HepG2 (cell line): Measurements from ENCODE around the gene TSHZ1. TPM values are rescaled to one million over a fixed set of nuclear protein-coding genes. Genes with fewer than 3 reads are reported as not detected.

Source experiments
- ATAC-seq: fragments of 200-7000 bp; cut with Tn5 transposase; 3 replicates; pipeline ENCODE4 v1.9.1; 2020; ENCODE audit warnings: mild to moderate bottlenecking, moderate library complexity
- BruUV-seq: library from RNA; stranded (reverse); fragments of 400-500 nt; replicated peaks from 2 replicates; lab custom pipeline; 2021; lab: Mats Ljungman, UMichigan
- CTCF ChIA-PET: fragments of 300-600 bp; formaldehyde crosslinking; extraction: SDS; loops from one replicate; lab custom pipeline; 2021; ENCODE audit warnings: low total read pairs, inconsistent platforms, low intra/inter-chr PET ratio; lab: Yijun Ruan, JAX
- POLR2A ChIA-PET: fragments of 350-600 bp; sonication (Branson Sonifier 250); formaldehyde crosslinking; loops from one replicate; lab custom pipeline; 2020; ENCODE audit warnings: antibody characterized with exemption, inconsistent platforms; lab: Yijun Ruan, JAX
- DNase-seq: peaks from one replicate; pipeline ENCODE4 v3.0.0-alpha.2; 2015; ENCODE audit warnings: low spot score
- FAIRE-seq: peaks from 3 replicates; lab custom pipeline; 2011; peaks lifted over from hg19 to GRCh38; lab: Jason Lieb, UNC
- H2AFZ ChIP-seq: one replicate; pipeline ENCODE4 v1.6.1; 2011; ENCODE audit warnings: low read length, inconsistent platforms
- H3K27ac ChIP-seq: fragments of 300-600 bp; 3 replicates; pipeline ENCODE4 v1.8.0; 2011; ENCODE audit warnings: mixed run types, mild to moderate bottlenecking, mixed read lengths, low read length, inconsistent platforms; ENCODE audit not compliant: insufficient read depth; ENCODE audit errors: extremely low read length
- H3K27me3 ChIP-seq, 2 experiments: fragments of 200-600 bp in 1 of 2; 2 replicates in 1 of 2; 3 replicates in 1 of 2; pipeline versions ENCODE4 v1.6.0 to v1.8.0; 2011; ENCODE audit warnings: low read length in 2 of 2, mild to moderate bottlenecking in 2 of 2, moderate library complexity in 2 of 2, inconsistent platforms in 1 of 2; ENCODE audit not compliant: insufficient read depth in 2 of 2, control insufficient read depth in 1 of 2
- H3K36me3 ChIP-seq, 2 experiments: fragments of 200-600 bp in 1 of 2; replicated peaks in 1 of 2; 2 replicates in 1 of 2; 3 replicates in 1 of 2; pipeline versions ENCODE4 v1.5.1 to v1.8.0; 2011; ENCODE audit warnings: low read length in 2 of 2, inconsistent platforms in 1 of 2; ENCODE audit not compliant: insufficient read depth in 2 of 2, control insufficient read depth in 1 of 2
- H3K4me1 ChIP-seq: 2 replicates; pipeline ENCODE4 v1.5.1; 2012; ENCODE audit warnings: low read length, inconsistent platforms; ENCODE audit not compliant: insufficient read depth
- H3K4me2 ChIP-seq: 2 replicates; pipeline ENCODE4 v1.6.0; 2011; ENCODE audit warnings: low read depth, low read length, inconsistent platforms
- H3K4me3 ChIP-seq, 3 experiments: fragments of 200-600 bp in 1 of 3; sonication (generic), shearing (Covaris generic) in 1 of 3; replicated peaks in 1 of 3; 2 replicates each; pipeline ENCODE4 v1.5.1; 2011 to 2016; ENCODE audit warnings: low read length in 3 of 3, inconsistent platforms in 2 of 3, low read depth in 2 of 3, mild to moderate bottlenecking in 2 of 3, control low read depth in 1 of 3, mixed read lengths in 1 of 3; ENCODE audit not compliant: insufficient read depth in 1 of 3
- H3K79me2 ChIP-seq: one replicate; pipeline ENCODE4 v1.6.1; 2011; ENCODE audit warnings: low read length, inconsistent platforms; ENCODE audit not compliant: insufficient read depth
- H3K9ac ChIP-seq: 2 replicates; pipeline ENCODE4 v1.6.0; 2011; ENCODE audit warnings: mild to moderate bottlenecking, low read depth, low read length, inconsistent platforms; ENCODE audit not compliant: insufficient read depth
- H3K9me3 ChIP-seq: 2 replicates; pipeline ENCODE4 v1.5.1; 2012; ENCODE audit warnings: mild to moderate bottlenecking, low read length
- H4K20me1 ChIP-seq: 2 replicates; pipeline ENCODE4 v1.6.0; 2011; ENCODE audit warnings: inconsistent platforms, mild to moderate bottlenecking, low read length, moderate library complexity; ENCODE audit not compliant: insufficient read depth
- ATM ChIP-seq: fragments of 450-650 bp; IDR thresholded peaks from 2 replicates; pipeline ENCODE4 v1.7.1; 2017; ENCODE audit warnings: mild to moderate bottlenecking, borderline replicate concordance
- ETV5 ChIP-seq: IDR thresholded peaks from 2 replicates; pipeline ENCODE4 v1.6.1; 2018; ENCODE audit warnings: missing biosample characterization, missing genetic modification reagents, inconsistent platforms, borderline replicate concordance
- GABPA ChIP-seq, 2 experiments: IDR thresholded peaks; 2 replicates each; pipeline ENCODE4 v1.6.1; 2011 to 2016; ENCODE audit warnings: low read depth in 2 of 2, low read length in 1 of 2, missing biosample characterization in 1 of 2, missing genetic modification characterization in 1 of 2
- MXD4 ChIP-seq: IDR thresholded peaks from 2 replicates; pipeline ENCODE4 v1.6.1; 2016; ENCODE audit warnings: mild to moderate bottlenecking, missing biosample characterization, missing genetic modification reagents
- SNRNP70 ChIP-seq: fragments of 200-400 bp; formaldehyde crosslinking; IDR thresholded peaks from 2 replicates; pipeline ENCODE4 v1.6.1; 2017; ENCODE audit warnings: mild to moderate bottlenecking, low read depth, low read length, moderate library complexity
- SRSF1 ChIP-seq: fragments of 200-400 bp; formaldehyde crosslinking; optimal IDR thresholded peaks from 2 replicates; pipeline ENCODE3; 2017; ENCODE audit warnings: mild to moderate bottlenecking, low read depth, low read length, moderate library complexity
- TBX2 ChIP-seq: sonication (generic); formaldehyde crosslinking; IDR thresholded peaks from 2 replicates; pipeline ENCODE4 v1.5.0; 2020; ENCODE audit warnings: missing genetic modification reagents, mild to moderate bottlenecking, borderline replicate concordance
- ZFY ChIP-seq: sonication (generic); formaldehyde crosslinking; IDR thresholded peaks from 2 replicates; pipeline ENCODE4 v1.4.0; 2020; ENCODE audit warnings: missing genetic modification reagents
- ZNF333 ChIP-seq: sonication (generic); formaldehyde crosslinking; IDR thresholded peaks from 2 replicates; pipeline ENCODE4 v1.4.0; 2020; ENCODE audit warnings: mild to moderate bottlenecking, missing genetic modification reagents, borderline replicate concordance
- WGBS: methylation state at CpG from one replicate; pipeline ENCODE4 v1.1.6; 2017; ENCODE audit warnings: low lambda C conversion rate; 5-methylcytosine and 5-hydroxymethylcytosine counted together
- in situ Hi-C: cut with HindIII; loops from 2 replicates; pipeline ENCODE4 v1.10.0; 2017; ENCODE audit warnings: low pct_unique_long_range_greater_than_20kb; ENCODE audit not compliant: extremely low pct_ligation_motif_present
- intact Hi-C: fragments of 100-400 bp; cut with micrococcal nuclease; formaldehyde crosslinking; loops from one replicate; pipeline ENCODE4 v1.10.0; 2022; ENCODE audit not compliant: unreplicated experiment
- polyA plus RNA-seq, 8 experiments: library from polyadenylated mRNA; depleted of rRNA in 3 of 8; stranded (reverse) in 7 of 8; unstranded in 1 of 8; fragments of >200 nt; fragmentation: Illumina TruSeq in 4 of 8; extraction: Trizol in 4 of 8; gene quantifications; 2 replicates each; pipeline versions ENCODE4 v1.2.1 to v1.2.3, GENCODE V29; 2011 to 2016; ENCODE audit warnings: low read depth in 4 of 8, missing spikeins in 1 of 8, mixed read lengths in 1 of 8; ENCODE audit not compliant: insufficient read depth in 1 of 8
- total RNA-seq, 5 experiments: library from RNA; depleted of rRNA; stranded (reverse); fragments of >200 nt; fragmentation: Illumina TruSeq; extraction: Trizol; gene quantifications; 2 replicates each; pipeline ENCODE4 v1.2.3, GENCODE V29; 2016; ENCODE audit warnings: low read depth in 1 of 5
- TF ChIP-seq, protein P1 (sequence below): sonication (generic); formaldehyde crosslinking; IDR thresholded peaks from 2 replicates; pipeline ENCODE4 v1.4.0; 2020; ENCODE audit warnings: mild to moderate bottlenecking, low read depth, missing genetic modification reagents
- TF ChIP-seq, protein P2 (sequence below): sonication (generic); formaldehyde crosslinking; IDR thresholded peaks from 2 replicates; pipeline ENCODE4 v1.4.0; 2020; ENCODE audit warnings: missing genetic modification reagents
- TF ChIP-seq, protein P3 (sequence below): IDR thresholded peaks from 2 replicates; pipeline ENCODE4 v1.6.1; 2016; ENCODE audit warnings: missing biosample characterization, missing genetic modification reagents, low read depth

Gene TSHZ1
- total and polyA plus RNA-seq, 2 of the 13 experiments (the other 11 are each of a cell fraction or from before 2014, with no cell fraction given), result 2.5 to 2.7 TPM

DNA sequence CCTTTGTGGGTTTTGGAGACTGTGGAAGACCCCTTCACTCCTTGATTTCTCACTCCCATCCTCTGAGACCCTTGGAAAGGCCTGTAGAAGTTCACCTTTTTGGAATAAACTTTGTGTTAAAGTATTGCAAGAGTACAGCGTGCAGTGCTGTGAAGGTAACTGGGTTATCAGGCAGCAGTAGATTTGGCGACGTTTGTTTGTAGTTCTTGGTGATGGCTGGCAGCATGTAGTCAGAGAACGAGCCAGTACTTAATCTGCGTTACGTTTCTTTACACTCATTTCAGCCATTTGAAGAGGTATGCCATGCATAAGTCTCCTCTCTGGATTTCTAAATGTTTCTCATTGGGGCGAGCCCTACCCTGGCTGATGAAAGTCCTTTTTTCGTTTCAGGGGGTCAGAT, 64.6 kb downstream of the TSHZ1 start (continued):
- TF ChIP-seq, protein P1, sequence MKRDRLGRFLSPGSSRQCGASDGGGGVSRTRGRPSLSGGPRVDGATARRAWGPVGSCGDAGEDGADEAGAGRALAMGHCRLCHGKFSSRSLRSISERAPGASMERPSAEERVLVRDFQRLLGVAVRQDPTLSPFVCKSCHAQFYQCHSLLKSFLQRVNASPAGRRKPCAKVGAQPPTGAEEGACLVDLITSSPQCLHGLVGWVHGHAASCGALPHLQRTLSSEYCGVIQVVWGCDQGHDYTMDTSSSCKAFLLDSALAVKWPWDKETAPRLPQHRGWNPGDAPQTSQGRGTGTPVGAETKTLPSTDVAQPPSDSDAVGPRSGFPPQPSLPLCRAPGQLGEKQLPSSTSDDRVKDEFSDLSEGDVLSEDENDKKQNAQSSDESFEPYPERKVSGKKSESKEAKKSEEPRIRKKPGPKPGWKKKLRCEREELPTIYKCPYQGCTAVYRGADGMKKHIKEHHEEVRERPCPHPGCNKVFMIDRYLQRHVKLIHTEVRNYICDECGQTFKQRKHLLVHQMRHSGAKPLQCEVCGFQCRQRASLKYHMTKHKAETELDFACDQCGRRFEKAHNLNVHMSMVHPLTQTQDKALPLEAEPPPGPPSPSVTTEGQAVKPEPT (CRISPR knock-in tag), result no peak
- no peak for TF ChIP-seq ZNF333

DNA sequence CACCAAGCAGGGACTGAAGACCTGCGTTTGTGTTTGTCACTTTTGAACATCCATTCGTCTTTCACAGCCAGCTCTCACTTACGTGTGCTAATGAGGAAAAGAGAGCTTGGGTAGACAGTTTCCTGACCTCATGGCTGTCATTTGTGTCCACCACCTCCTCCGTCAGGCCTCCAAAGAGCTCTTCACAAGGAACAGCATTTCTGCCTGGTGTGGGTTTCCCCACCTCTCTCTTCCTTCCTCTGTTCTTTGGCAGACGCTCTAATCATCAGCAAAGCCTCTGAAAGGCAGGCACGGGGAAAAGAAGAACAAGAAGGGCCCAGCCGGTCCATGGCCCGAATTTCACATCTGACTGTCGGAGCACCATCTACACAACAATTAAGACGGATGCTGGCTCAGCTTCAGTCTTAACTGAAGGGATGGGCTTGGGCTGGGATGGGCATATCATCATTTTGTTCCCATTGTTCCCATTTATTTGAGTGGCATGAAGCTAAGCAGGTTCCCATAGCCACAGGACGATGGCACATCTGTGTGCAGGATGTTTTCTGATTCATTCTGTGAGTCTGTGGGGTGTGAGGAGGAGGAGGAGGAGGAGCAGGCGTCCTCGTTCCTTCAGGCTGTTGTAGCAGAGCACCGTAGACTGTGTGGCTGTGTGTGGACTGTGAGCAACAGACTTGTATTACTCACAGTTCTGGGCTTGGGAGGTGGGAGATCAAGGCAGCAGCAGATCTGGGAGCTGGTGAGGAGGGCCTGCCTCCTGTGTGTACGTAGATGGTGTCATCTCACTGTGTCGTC, 66.4 kb downstream of the TSHZ1 start:
- H3K36me3 ChIP-seq, result no peaks in the 10 kb centered on the region
- H3K4me1 ChIP-seq, result no peaks in the 10 kb centered on the region
- ATAC-seq (no peak), FAIRE-seq (no peak), DNase-seq (no peak)
- CTCF ChIA-PET, result no interaction called here
- no peaks in the 10 kb centered on the region for H3K27me3 ChIP-seq
- POLR2A ChIA-PET, result no interaction called here
- 97% methylated on average over 16 of the region's 16 CpGs for WGBS
- TF ChIP-seq, protein P2, sequence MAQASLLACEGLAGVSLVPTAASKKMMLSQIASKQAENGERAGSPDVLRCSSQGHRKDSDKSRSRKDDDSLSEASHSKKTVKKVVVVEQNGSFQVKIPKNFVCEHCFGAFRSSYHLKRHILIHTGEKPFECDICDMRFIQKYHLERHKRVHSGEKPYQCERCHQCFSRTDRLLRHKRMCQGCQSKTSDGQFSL, result no peak
- TF ChIP-seq, protein P3, sequence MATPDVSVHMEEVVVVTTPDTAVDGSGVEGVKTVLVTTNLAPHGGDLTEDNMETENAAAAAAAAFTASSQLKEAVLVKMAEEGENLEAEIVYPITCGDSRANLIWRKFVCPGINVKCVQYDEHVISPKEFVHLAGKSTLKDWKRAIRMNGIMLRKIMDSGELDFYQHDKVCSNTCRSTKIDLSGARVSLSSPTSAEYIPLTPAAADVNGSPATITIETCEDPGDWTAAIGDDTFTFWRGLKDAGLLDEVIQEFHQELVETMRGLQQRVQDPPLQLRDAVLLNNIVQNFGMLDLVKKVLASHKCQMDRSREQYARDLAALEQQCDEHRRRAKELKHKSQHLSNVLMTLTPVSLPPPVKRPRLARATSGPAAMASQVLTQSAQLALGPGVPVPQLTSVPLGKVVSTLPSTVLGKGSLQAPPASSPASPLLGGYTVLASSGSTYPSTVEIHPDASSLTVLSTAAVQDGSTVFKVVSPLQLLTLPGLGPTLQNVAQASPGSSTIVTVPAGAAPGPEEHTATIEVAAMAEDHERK (CRISPR knock-in tag), result no peak
- TF ChIP-seq TBX2 (no peak), SRSF1 (no peak), GABPA (IDR thresholded peaks at IDR 0.05; ENCODE audit: low read depth, low read length) (no peak), GABPA (CRISPR knock-in tag; IDR thresholded peaks at IDR 0.05; ENCODE audit: low read depth) (no peak), ETV5 (no peak), SNRNP70 (no peak), ATM (no peak), ZFY (no peak), MXD4 (no peak)
- H2AFZ ChIP-seq, result no peak overlapping the region
- no peak overlapping the region for H3K27ac ChIP-seq
- no peak overlapping the region for H3K4me2 ChIP-seq
- no peaks in the 10 kb centered on the region for H3K79me2 ChIP-seq
- BruUV-seq, result no TSS peak
- H4K20me1 ChIP-seq, result 0 out of 2 replicates have a peak, but pooled peaks cover 2% of the 10 kb centered on the region
- no peak overlapping the region for H3K4me3 ChIP-seq
- intact Hi-C loops (no loop called here), in situ Hi-C loops (no loop called here)
- no peaks in the 10 kb centered on the region for H3K9me3 ChIP-seq
- H3K9ac ChIP-seq, result no peak overlapping the region
